Measurements from ENCODE around the gene COL19A1.

COL19A1 gene

DNA sequence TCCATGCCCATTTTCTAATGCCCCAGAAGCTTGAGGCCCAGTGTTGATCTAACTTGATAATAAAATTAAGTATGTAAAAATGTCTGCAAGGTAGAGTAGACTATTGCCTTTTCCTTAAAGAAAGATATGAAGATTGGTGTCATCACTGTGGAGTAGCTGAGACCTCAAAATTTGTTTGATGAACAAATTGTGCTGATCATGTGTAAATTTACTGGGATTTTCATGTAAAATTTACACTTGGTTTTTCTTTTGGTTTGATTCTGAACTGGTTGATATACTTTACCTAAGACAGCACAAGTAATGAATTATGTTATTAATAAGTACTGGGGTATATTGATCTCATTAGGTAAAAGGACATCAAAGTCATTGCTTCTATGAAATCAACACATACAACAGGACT, 207.3 kb downstream of the COL19A1 start:
- DNase-seq = peak in 1 of 3 donors; percentile 0

DNA sequence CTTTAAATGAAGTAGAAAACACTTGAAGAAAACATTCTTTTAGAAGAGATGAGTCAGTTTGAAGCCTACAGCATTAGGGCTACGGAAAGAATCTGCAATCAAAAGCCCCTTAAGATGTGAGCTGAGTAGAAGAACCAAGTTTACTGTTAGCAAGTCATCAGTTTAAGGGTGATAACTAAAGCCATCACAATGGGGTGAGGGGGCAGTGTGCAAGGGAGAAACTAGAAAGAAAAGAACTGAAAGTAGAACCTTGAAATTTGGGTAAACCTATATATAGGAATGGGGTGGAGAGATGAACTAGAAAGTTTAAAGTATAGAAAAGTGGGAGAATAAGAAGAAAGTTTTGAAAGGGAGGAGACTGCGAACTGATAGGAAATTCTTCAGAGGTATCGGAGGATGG, 212.9 kb downstream of the COL19A1 start:
- no peak for DNase-seq

- DNase-seq = no peak
Observed at GRCh38 chr6:70080443-70081070, 214.2 kb downstream of the COL19A1 start.

DNA sequence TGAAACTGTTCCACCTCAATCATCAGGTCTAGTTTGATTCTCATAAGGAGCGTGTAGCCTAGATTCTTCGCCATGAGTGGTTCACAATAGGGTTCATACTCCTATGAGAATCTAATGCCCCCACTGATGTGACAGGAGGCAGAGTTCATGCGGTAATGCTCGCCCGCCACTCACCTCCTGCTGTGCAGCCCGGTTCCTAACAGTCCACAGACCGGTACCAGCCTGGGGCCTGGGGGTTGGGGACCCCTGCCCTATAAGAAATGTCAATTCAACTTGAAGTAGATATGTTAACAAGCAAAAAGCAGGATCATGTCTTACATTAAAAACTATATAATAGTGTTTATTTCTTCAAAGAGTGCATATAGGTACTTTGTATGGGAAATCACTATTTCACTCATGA, 216.5 kb downstream of the COL19A1 start:
- no peak for DNase-seq

- DNase-seq = no peak
Observed at GRCh38 chr6:70086806-70087205, 220.4 kb downstream of the COL19A1 start.

DNA sequence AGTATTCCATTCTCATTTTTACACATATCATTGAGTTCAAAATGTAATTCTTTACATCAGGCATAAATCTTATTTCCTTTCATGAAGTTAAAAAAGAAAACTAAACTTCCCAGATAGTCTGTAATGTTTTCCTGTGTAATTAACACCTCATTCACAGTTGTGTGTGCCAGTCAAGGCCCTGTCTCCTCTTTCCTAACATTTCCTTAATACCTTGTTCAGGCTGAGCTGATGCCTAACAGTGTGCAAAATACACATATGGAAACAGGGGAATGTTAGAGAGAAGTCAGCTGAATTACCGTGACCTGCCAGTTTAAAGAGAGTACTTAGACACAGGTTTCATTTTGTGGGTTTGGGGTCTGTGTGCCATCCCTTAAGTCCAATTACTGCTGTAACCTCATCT, 227.8 kb downstream of the COL19A1 start:
- DNase-seq = no peak

GRCh38 chr6:70099732-70100131, 233.4 kb downstream of the COL19A1 start:
- no peak for DNase-seq

DNA sequence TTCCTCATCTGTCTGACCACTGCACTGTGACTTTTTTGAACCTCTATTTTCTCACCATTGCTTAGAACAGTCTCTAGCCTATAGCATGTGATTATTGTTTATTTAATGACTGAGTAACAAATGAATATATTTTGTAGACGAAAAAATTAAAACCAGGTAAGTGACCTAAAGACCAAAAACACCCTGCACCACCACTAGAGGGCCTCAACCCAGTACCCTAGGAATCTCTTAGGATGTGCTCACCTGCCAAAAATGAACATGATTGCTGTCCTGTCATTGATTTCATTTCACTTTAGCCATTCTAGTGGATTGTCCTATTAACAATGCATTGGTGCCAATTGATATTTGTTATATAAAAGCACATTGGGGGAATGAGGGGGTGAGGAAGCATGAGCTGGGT, 237.4 kb downstream of the COL19A1 start:
- no peak for DNase-seq

DNA sequence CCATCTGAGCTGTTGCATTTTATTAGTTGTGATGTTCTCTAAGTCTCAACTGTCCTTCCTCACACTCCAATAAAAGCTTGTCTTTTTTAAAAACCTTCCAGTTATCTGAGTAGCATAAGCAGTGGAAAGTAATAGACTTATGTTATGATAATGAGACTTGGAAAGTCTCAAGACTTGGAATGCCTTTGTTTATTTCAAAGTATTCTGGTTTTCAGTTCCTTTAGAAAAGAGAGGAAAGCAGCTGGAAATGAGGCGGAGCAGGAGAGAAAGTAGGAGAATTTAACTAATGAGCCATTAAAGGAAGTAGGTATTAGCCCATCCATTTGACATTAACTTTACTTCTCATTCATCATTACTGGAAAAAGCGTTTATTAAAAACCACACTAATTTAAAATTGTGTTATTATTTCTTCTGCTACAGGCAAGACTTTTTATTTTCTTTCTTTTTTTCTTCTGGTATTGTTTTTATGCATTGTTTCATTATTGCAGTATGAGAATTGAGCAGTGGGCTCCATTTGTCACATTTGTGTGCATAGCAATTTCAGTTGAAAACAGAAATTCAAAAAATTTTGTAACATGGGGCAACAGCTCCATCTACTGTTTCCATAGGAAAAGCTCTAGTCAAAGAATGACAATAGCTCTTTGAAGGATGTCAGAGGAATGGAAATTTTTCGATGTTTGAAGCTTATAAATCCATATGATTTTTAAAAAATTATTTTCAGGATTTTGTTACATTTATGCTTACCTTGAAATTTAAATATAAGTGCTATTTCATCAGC, 241.7 kb downstream of the COL19A1 start:
- DNase-seq = peak; percentile 20 to 33 (median 25)

DNA sequence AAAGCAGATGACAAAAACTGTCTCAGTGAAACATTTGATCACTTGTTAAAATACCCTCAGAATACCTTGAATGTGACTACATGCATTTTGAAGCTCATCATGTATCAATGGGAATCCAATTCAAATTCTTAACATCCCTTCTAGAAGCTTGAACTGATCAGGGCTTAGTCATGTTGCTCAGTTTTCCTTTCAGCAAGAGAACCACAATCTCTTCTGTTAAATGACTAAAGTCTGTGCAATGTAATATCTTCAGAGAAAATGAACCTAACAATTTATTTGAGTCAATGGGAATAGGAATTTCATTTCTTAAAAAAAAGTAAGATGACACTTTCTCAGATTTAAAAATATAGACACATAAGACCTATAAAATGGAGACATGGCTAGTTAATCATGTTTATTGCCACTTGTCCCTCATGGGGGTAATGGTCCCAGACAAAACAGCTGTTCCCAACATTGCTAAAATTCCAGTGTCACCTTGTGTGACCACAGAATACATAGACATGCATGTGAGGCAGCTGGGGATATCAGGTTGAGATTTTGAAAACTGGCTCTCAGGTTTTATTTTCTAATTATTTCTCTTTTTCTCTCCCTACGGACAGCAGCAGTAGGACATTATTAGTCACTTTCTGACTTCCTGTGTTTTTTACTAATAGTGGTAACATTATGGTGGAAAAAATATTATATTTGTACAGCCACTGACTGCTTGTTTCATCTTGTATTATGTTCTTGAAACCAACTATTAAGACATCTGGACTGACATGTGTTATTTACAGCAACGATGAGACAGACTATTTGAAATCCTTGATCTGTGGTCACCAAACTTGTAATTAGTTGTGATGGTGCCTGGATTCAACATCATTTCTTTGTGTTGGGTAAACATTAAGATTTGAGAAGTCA, 244.0 kb downstream of the COL19A1 start:
- no peak for DNase-seq

GRCh38 chr6:70111737-70112136, 245.4 kb downstream of the COL19A1 start:
- no peak for DNase-seq

- DNase-seq = no peak
Observed at GRCh38 chr6:70112716-70113115, 246.4 kb downstream of the COL19A1 start.

GRCh38 chr6:70113171-70113570, 246.8 kb downstream of the COL19A1 start:
- no peak for DNase-seq

- no peak for DNase-seq
Observed at GRCh38 chr6:70118670-70119069, 252.3 kb downstream of the COL19A1 start.

GRCh38 chr6:70119218-70119835, 253.0 kb downstream of the COL19A1 start:
- no peak for DNase-seq

- DNase-seq = no peak
Observed at GRCh38 chr6:70124443-70124842, 258.1 kb downstream of the COL19A1 start.

DNA sequence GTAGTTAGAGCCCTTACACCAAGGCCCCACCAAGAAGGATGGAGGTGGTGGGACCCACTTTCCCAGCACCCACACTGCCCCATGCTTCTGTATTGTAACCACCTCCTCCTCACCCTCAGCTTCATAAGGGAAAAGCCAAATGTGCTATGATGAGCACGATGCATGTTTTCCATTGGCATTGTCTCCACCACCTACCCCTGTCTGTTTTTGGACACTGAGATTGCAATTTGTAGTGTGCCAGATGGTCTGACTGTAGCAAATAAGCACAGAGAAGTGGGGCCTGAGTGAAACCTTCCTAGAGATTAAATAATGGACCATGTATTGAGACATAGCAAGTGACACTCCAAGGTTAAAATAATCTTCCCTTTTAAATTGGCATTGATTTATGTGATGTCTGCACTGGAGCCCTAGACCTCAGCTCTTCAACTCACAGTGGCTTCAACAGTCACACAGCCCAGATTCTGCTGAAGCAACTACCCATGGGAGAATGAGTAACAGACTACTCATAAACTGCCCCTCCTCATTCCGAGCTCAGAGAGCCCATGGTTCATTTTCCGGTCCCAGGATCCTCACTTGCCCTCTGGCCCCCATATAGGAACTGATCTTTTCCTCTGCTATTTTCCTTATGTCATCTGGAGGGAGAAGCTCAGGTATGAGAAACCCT, 258.7 kb downstream of the COL19A1 start:
- no peak for DNase-seq

DNA sequence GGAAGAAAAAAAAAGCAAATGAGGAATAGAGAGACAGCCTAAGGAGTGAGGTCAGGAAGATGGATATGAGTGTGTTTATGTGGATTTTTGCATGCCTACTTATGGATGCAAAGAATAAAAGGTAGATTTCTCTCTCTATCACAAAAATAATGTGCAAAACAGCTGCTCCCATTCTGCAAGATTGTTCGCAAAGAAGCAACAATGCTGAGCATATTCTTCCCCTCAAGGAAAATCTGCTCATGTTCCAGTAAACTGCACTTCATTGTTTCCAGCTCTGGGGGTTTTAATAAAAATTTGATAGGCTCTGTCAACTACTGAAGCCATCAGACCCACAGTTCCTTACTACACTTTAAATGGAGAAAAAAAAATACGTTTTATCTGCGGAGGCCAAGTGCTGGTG, 259.2 kb downstream of the COL19A1 start:
- no peak for DNase-seq

GRCh38 chr6:70129341-70129740, 263.0 kb downstream of the COL19A1 start:
- no peak for DNase-seq

- no peak for DNase-seq
Observed at GRCh38 chr6:70130865-70131264, 264.5 kb downstream of the COL19A1 start.

GRCh38 chr6:70131528-70131927, 265.2 kb downstream of the COL19A1 start:
- no peak for DNase-seq

GRCh38 chr6:70133246-70133645, 266.9 kb downstream of the COL19A1 start:
- DNase-seq = no peak

- DNase-seq = no peak
Observed at GRCh38 chr6:70134542-70134941, 268.2 kb downstream of the COL19A1 start.

Measured in suppressor macrophage treated with lipopolysaccharide for 1 hour (primary cell).